Mesothelial cell of epicardium (in vitro differentiated cells): ENCODE data around the gene AGTPBP1. TPM values are rescaled to one million over a fixed set of nuclear protein-coding genes. Genes with fewer than 3 reads are reported as not detected.

Experiments
- DNase-seq, 2 experiments: peaks; one replicate each; pipeline ENCODE4 v3.0.0; 2021; ENCODE audit warnings: low spot score in 2 of 2; ENCODE audit not compliant: unreplicated experiment in 2 of 2
- H3K27ac Mint-ChIP-seq: 2 replicates; pipeline ENCODE4 v1.8.0; 2021; ENCODE audit warnings: mixed read lengths
- H3K27me3 Mint-ChIP-seq: 2 replicates; pipeline ENCODE4 v1.8.0; 2021; ENCODE audit warnings: low read depth, mixed read lengths
- H3K36me3 Mint-ChIP-seq: 2 replicates; pipeline ENCODE4 v1.8.0; 2021; ENCODE audit warnings: mixed read lengths
- H3K4me1 Mint-ChIP-seq: 2 replicates; pipeline ENCODE4 v1.8.0; 2021; ENCODE audit warnings: mixed read lengths
- H3K4me3 Mint-ChIP-seq: 2 replicates; pipeline ENCODE4 v1.8.0; 2021; ENCODE audit warnings: mild to moderate bottlenecking, moderate library complexity, mixed read lengths
- H3K9me3 Mint-ChIP-seq: 2 replicates; pipeline ENCODE4 v1.8.0; 2021; ENCODE audit warnings: mixed read lengths
- CTCF ChIP-seq: fragments of 200-600 bp; sonication (generic); IDR thresholded peaks from one replicate; pipeline ENCODE4 v1.5.0; 2021; ENCODE audit warnings: antibody characterized with exemption; ENCODE audit not compliant: unreplicated experiment
- total RNA-seq: library from RNA; stranded (reverse); gene quantifications from 3 replicates; pipeline ENCODE4 v1.2.1, GENCODE V29; 2021

Gene AGTPBP1
- total RNA-seq, 1 donor from 2014 or later = 26.0 TPM

- TF ChIP-seq CTCF = no peak
- Mint-ChIP-seq H3K27ac (no peak overlapping the region), H3K4me3 (no peak overlapping the region), H3K9me3 (no peaks in the 10 kb centered on the region), H3K36me3 (no peaks in the 10 kb centered on the region), H3K4me1 (no peaks in the 10 kb centered on the region), H3K27me3 (peaks cover 14% of the 10 kb centered on the region)
- no peak for DNase-seq
These were observed 213.1 kb downstream of the AGTPBP1 start for GRCh38 chr9:85528607-85529006.

GRCh38 chr9:85528142-85528541 lies 213.6 kb downstream of the AGTPBP1 start:
- H3K9me3 Mint-ChIP-seq = no peaks in the 10 kb centered on the region
- H3K4me1 Mint-ChIP-seq = no peaks in the 10 kb centered on the region
- TF ChIP-seq CTCF = no peak
- DNase-seq = no peak
- no peak overlapping the region for H3K27ac Mint-ChIP-seq
- no peaks in the 10 kb centered on the region for H3K36me3 Mint-ChIP-seq
- H3K27me3 Mint-ChIP-seq = peaks cover 18% of the 10 kb centered on the region
- no peak overlapping the region for H3K4me3 Mint-ChIP-seq

- no peak for DNase-seq
These were observed 214.3 kb downstream of the AGTPBP1 start for GRCh38 chr9:85527331-85528020.

GRCh38 chr9:85524531-85524930 lies 217.2 kb downstream of the AGTPBP1 start:
- peaks cover 3% of the 10 kb centered on the region for H3K4me1 Mint-ChIP-seq
- peaks cover 31% of the 10 kb centered on the region for H3K27me3 Mint-ChIP-seq
- no peak for TF ChIP-seq CTCF
- no peak overlapping the region for H3K27ac Mint-ChIP-seq
- H3K36me3 Mint-ChIP-seq = no peaks in the 10 kb centered on the region
- DNase-seq = no peak
- no peak overlapping the region for H3K4me3 Mint-ChIP-seq
- H3K9me3 Mint-ChIP-seq = no peaks in the 10 kb centered on the region

More at GRCh38 chr9:85527331-85528020, 214.3 kb downstream of the AGTPBP1 start:
- no peak overlapping the region for H3K4me3 Mint-ChIP-seq
- no peak overlapping the region for H3K27ac Mint-ChIP-seq
- TF ChIP-seq CTCF = no peak
- no peaks in the 10 kb centered on the region for H3K9me3 Mint-ChIP-seq
- H3K27me3 Mint-ChIP-seq = peaks cover 24% of the 10 kb centered on the region
- H3K36me3 Mint-ChIP-seq = no peaks in the 10 kb centered on the region
- peaks cover under 1% of the 10 kb centered on the region for H3K4me1 Mint-ChIP-seq

GRCh38 chr9:85523202-85523601 lies 218.6 kb downstream of the AGTPBP1 start:
- Mint-ChIP-seq H3K4me3 (peak overlapping the region; percentile 78), H3K4me1 (peaks cover 3% of the 10 kb centered on the region), H3K9me3 (no peaks in the 10 kb centered on the region), H3K27ac (no peak overlapping the region), H3K36me3 (no peaks in the 10 kb centered on the region), H3K27me3 (peaks cover 31% of the 10 kb centered on the region)
- DNase-seq = no peak
- TF ChIP-seq CTCF = no peak
